Left cardiac atrium (tissue), 4 donors: ENCODE results near the gene SEMA3F. TPM values are rescaled to one million over a fixed set of nuclear protein-coding genes. Genes with fewer than 3 reads are reported as not detected.

Source experiments
- ATAC-seq, 2 donors: fragments of 200-7000 bp; cut with Tn5 transposase; one replicate each; pipeline ENCODE4 v1.9.1; 2020; ENCODE audit warnings: mild to moderate bottlenecking in 2 of 2, moderate library complexity in 2 of 2
- DNase-seq: peaks from one replicate; pipeline ENCODE4 v3.0.0-alpha.2; 2020
- intact Hi-C, 2 donors: fragments of 100-400 bp; cut with DNase I; formaldehyde crosslinking; loops; one replicate each; pipeline versions ENCODE4 v1.14.1 to v1.15.1; 2022 to 2023
- total RNA-seq, 2 donors: library from RNA; stranded (reverse); fragmentation: NEBNext Ultra II Directional; extraction: Animal tissue kit (Norgen Biotek cat#: 25700); gene quantifications; one replicate each; pipeline ENCODE4 v1.2.1, GENCODE V29; 2021
- donor health status: DM: no; HTN: yes; CAD: no.
- donor health status: DM: no; HTN: yes; CAD: no; lungs with severe emphysema.
- donor health status: DM: yes; HTN: yes; CAD: no.
- donor health status: Dilated cardiomyopathy.

SEMA3F gene
- total RNA-seq, 2 donors from 2014 or later, result 12.5 to 24.0 TPM

GRCh38 chr3:50165910-50166538 lies 10.9 kb downstream of the SEMA3F start:
- intact Hi-C loops, result no loop called here
- peak; percentile 60 for DNase-seq
- ATAC-seq, result peak; percentile 25 to 62

- ATAC-seq (no peak), DNase-seq (no peak)
- intact Hi-C loops, result no loop called here
Measured at GRCh38 chr3:50166620-50167019, 11.5 kb downstream of the SEMA3F start.

GRCh38 chr3:50167069-50167840 lies 12.1 kb downstream of the SEMA3F start:
- ATAC-seq (no peak), DNase-seq (no peak)
- intact Hi-C loops, result no loop called here

- intact Hi-C loops, result no loop called here
- no peak for DNase-seq
- no peak for ATAC-seq
Measured at GRCh38 chr3:50167841-50168209, 12.7 kb downstream of the SEMA3F start.

GRCh38 chr3:50168388-50168787 lies 13.3 kb downstream of the SEMA3F start:
- intact Hi-C loops, result no loop called here
- ATAC-seq, result no peak
- peak; percentile 53 for DNase-seq

GRCh38 chr3:50168791-50169190 lies 13.7 kb downstream of the SEMA3F start:
- intact Hi-C loops, result no loop called here
- no peak for ATAC-seq
- DNase-seq, result no peak

- no peak for ATAC-seq
Measured at GRCh38 chr3:50169232-50169832, 14.2 kb downstream of the SEMA3F start.

GRCh38 chr3:50169858-50170257 lies 14.7 kb downstream of the SEMA3F start:
- ATAC-seq, result no peak
- no peak for DNase-seq
- intact Hi-C loops, result no loop called here

More at GRCh38 chr3:50169232-50169832, 14.2 kb downstream of the SEMA3F start:
- DNase-seq, result no peak
- intact Hi-C loops, result no loop called here

- DNase-seq (peak; percentile 66), ATAC-seq (peak; percentile 28 to 44)
Measured at GRCh38 chr3:50170689-50171088, 15.6 kb downstream of the SEMA3F start.

GRCh38 chr3:50171540-50172301 lies 16.6 kb downstream of the SEMA3F start:
- intact Hi-C loops, result no loop called here

More at GRCh38 chr3:50170689-50171088, 15.6 kb downstream of the SEMA3F start:
- intact Hi-C loops, result no loop called here

GRCh38 chr3:50172626-50173220 lies 17.6 kb downstream of the SEMA3F start:
- peak; percentile 12 to 61 for ATAC-seq
- intact Hi-C loops, result no loop called here
- no peak for DNase-seq

More at GRCh38 chr3:50171540-50172301, 16.6 kb downstream of the SEMA3F start:
- ATAC-seq, result no peak
- DNase-seq, result no peak

GRCh38 chr3:50173685-50174516 lies 18.8 kb downstream of the SEMA3F start:
- DNase-seq (no peak), ATAC-seq (no peak)
- intact Hi-C loops, result no loop called here

- no peak for DNase-seq
- intact Hi-C loops, result no loop called here
- ATAC-seq, result no peak
Measured at GRCh38 chr3:50174517-50174895, 19.4 kb downstream of the SEMA3F start.

GRCh38 chr3:50174947-50175524 lies 19.9 kb downstream of the SEMA3F start:
- ATAC-seq (no peak), DNase-seq (no peak)
- intact Hi-C loops, result no loop called here

- intact Hi-C loops, result no loop called here
- ATAC-seq (peak in 1 of 2 donors; percentile 20), DNase-seq (peak; percentile 35)
Measured at GRCh38 chr3:50177346-50177745, 22.2 kb downstream of the SEMA3F start.

GRCh38 chr3:50179710-50180109 lies 24.6 kb downstream of the SEMA3F start:
- DNase-seq (no peak), ATAC-seq (no peak)
- intact Hi-C loops, result no loop called here

GRCh38 chr3:50181985-50182384 lies 26.9 kb downstream of the SEMA3F start:
- DNase-seq, result no peak
- intact Hi-C loops, result no loop called here
- ATAC-seq, result no peak

GRCh38 chr3:50182533-50183099 lies 27.5 kb downstream of the SEMA3F start:
- DNase-seq (no peak), ATAC-seq (no peak)
- intact Hi-C loops, result no loop called here
